Activated CD4-positive, alpha-beta T cell treated with anti-CD3 and anti-CD28 coated beads, Interleukin-2, amount 50 U/mL, for 4 hours (primary cell): ENCODE results near the gene TANC1.

ENCODE experiments used
- DNase-seq, 2 experiments: peaks; one replicate each; pipeline ENCODE4 v3.0.0-alpha.2; 2020

The TANC1 gene

DNA sequence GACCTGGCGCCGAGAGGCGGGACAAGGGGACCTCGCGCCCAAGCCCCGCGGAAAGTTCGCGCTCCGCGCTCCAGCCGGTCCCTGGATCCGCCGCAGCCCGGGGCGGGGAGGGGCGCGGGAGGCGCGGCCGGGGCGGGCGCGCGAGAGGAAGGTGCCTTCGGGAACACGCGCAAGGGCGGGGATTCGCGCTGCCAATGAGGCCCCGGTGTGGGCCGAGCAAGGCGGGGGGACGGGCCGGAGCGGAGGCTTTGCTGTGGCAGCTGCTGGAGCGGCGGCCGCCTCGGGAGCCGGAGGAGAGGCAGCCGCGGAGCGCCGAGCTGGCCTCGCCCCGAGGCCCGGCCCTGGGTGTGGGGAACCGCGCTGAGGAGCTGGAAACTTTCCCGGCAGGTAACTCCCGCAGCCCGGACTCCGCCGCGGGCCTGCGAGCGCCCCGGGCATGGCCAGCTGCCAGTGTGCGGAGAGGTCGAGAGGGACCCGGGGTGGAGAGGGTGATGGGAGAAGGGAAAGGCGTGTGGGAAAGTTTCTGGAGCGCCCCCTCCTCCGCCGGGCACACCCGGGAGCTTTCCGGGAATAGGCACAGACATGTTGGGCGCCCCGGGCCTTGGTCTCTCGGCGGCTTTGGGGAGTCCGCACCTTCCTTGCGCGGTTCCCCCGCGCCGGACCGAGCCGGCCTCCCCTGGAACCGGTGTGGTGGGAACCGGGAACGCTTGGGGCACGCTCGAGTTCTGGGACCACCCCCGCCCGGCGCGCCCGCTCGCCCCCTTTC lies at the start of gene TANC1:
TSS of gene TANC1 (plus strand) at position 245 of the 766 bp plus-strand sequence. CDS start 97,271 bp downstream, outside the sequence.
- DNase-seq, result peak; percentile 12 to 14

DNA sequence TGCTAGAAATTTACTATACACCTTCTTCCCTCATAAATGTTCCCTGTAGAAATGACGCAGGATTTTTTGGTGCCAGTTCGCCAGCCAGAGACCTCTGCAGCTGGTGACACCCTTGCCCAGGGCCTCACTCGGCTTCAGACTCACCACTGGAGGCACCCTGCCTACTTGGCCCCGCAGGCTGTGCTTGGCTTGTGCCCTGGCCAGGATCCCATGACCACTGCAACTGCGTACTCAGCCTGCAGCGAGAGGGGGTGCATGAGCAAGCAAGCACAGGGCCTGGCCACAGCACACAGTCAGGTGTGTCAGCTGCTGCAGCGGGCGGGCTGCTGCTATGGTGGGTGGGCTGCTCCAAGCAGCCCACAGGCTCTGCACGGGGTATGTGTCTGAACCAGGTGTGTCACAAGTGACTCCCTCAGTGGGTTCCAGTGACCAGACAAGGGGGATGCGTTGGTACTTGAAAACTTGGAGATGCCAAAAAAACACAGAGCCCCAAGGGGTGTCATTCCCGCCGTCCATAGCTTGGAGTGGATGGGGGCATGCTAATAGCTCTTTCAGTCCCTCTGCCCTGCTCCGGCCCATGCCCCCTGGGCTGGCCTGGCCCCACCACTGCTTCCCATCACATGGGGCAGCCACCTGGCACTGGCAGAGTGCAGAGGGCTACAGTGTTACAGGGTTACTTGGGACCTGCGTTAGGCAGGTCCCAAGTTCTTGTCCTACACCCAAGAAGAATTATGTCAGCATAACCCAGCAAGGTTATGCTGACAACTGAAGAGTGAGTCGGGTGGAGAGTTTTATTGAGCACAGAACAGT lies 46.6 kb upstream of the TANC1 start:
- no peak for DNase-seq

DNA sequence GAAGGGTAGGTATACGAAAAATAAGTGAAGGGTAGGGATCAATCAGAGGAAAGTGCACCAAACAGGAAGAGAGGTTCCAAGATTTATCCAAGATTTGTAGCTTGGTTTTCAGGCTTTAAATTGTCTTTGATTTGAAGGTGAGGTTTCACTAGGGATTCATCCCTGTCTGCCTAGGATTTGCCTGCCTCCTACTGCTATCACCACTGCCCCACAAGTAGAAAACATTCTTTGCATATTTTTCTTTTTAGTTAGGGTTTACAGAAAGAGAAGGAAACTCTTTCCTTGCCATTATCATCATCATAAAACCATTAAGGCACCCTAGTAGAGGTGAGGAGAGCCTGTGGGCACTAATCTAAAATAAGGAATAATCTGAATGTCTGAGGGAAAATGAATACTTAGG lies 45.8 kb upstream of the TANC1 start:
- no peak for DNase-seq

DNA sequence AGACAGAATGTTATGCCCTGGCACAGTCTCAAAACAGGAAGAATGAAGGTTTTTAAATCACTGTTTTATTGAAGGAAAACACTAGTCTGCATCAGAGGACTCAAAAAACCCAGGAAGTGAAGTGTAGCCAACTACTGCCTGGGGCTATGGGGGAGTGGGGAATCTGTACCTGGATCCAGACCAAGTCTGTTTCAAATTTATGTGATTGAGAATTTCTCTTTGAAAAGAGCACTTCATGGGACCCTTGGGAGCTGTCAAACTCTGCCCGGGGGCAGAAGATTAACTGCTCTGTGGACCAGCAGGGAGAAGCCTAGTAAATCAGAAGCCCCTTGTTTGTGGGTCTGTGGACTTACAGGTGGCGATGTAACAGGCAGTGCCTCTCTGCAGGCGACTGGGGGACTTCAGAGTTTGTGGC lies 45.3 kb upstream of the TANC1 start:
- DNase-seq, result no peak

GRCh38 chr2:158923641-158924040 lies 44.8 kb upstream of the TANC1 start:
- DNase-seq, result no peak

DNA sequence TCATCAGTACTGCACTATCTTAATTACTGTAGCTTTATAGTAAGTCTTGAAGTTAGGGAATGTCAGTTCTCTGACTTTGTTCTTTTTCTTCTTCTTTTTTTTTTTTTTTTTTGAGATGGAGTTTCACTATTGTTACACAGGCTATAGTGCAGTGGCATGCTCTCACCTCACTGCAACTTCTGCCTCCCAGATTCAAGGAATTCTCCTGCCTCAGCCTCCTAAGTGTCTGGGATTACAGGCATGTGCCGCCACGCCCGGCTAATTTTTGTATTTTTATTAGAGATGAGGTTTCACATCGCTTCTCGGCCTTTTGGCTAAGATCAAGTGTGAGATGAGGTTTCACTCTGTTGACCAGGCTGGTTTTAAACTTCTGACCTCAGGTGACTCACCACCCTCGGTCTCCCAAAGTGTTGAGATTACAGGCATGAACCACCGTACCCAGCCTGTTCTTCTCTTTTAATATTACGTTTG lies 41.9 kb upstream of the TANC1 start:
- no peak for DNase-seq

DNA sequence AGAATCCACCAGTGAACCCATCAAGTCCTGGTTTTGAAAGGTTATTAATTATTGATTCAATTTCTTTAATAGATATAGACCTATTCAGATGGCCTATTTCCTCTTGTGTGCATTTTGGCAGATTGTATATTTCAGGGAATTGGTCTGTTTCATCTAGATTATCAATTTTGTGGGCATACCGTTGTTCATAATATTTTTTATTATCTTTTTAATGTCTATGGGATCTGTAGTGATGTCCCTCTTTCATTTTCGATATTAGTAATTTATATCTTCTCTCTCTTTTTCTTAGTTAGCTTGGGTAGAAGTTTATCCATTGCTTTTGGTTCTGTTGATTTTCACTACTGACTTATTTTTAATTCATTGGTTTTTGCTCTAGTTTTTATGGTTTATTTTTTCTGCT lies 39.9 kb upstream of the TANC1 start:
- DNase-seq, result no peak

- no peak for DNase-seq
Measured at GRCh38 chr2:158928965-158929364, 39.5 kb upstream of the TANC1 start.

DNA sequence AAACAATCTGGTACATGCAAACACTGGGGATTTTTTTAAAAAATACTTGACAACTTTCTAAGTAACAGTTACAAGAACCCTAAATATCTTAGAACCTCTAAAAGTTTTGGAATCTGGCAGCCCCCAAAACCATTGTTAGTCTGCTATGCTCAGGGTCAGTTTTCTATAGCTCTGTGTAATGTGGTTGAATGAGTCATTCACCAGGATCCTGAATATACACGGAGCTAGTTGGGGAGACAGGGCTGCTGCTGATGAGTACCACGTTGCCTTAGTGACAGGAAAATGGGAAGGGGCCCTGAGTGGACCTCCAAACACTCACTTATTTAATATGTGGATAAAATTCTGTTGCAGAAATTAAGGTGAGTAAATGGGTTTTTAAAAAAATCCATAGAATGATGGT lies 36.9 kb upstream of the TANC1 start:
- DNase-seq, result no peak

DNA sequence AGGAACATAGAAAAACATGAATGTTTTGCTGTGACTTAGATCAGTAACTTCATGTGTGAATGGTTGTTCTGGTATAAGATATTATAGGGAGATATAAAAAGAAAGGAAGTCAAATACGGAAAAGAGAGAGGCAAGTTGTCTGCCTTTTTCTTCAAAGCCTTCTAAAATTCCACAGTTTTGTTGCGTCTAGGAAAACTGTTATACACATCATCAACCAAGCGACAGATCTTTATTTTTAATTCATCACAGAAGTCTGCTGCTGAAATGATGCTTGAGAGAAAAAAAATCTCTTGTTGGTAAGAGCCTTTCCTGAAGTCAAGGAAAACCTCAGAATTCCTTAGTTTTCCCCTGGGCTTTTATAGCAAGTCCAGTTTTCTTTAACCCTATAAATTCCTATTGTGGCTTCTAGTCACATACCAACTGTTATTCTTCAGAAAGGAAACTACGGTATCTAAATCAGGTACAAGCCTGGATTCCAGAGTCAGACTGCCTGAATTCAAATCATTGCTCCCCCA lies 36.3 kb upstream of the TANC1 start:
- no peak for DNase-seq

DNA sequence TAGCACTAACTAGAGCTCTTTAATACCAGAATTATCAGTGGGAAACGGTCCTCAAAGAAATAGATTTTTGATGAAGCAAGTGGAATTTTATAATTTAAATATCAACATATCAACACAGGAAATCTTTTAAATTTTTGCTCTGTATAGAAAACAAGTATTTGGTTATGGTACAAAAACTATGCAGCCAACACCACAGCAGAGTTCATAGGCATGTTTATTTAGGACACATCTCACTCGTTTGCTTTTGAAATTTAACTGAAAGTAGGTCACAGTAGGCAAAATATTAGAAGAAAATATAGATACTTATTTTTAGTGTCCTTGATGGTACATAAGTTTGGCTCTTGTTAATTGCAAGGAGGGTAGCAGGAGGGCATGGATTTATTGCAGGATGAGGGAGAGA lies 34.3 kb upstream of the TANC1 start:
- no peak for DNase-seq

DNA sequence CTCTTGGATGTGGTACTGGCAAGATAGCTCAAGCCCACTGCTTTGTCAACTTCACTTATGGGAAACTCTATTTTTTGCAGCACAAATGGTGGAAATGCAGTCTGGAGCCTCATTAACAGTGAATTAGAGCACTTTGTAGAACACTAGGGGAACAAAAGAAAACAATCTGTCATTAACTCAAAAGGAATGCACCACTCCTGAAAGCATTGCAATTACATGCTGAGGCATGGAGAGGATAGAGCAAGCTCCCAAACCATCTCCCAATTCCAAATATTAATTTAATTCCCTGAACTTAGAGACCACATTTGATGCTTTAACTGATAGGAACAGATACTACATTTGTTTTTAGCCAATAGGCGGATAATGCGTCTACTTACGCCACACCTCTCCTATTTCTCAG lies 32.8 kb upstream of the TANC1 start:
- no peak for DNase-seq

DNA sequence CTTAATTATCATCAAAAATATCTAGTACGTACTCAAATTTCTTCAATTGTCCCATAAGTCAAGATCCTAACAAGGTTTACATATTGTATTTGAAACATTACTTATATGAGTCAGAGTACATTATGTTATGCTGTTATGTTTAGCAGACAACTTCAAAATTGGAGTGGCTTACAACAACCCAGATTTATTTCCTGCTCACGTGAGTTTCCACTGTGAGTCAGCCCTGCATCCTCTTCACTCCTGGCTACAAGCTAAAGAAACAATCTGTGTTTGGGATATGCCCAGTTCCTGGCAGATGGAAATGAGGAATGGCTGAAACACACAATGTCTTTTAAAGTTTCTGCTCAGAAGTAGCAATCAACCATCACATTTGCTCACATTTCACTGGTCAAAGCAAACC lies 31.5 kb upstream of the TANC1 start:
- DNase-seq, result no peak

DNA sequence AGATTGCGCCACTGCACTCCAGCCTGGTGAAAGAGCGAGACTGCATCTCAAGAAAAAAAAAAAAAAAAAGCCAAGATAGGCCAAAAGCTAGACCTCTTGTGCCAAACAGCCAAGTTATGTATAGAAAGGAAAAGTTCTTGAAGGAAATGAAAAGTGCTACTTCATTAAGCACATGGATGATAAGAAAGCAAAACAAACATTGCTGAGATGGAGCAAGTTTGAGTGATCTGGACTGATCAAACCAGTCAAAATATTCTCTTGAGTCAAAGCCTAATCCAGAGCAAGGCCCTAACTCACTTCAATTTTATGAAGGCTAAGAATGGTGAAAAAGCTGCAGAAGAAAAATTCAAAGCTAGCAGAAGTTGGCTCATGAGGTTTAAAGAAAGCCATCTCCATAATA lies 28.1 kb upstream of the TANC1 start:
- no peak for DNase-seq

DNA sequence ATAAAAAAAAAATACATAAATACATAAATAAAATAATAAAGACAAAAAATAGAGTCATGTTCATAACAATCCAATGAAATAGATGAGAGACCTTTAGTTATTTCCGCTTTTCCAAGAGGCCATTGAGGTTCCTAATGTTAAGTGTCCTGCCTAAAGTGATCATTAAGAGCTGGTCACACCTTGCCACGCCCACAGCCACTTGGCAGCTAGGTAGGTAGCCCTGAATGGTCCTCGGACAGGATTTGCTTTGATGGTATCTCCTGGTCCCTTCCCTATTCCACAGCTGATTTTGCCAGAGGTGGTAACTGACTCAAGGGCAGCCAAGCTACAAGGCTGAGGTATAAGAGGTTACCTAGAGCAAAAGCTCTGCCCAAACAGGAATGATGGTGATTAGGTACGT lies 24.5 kb upstream of the TANC1 start:
- DNase-seq, result no peak

GRCh38 chr2:158948964-158949699 lies 19.3 kb upstream of the TANC1 start:
- no peak for DNase-seq

GRCh38 chr2:158953454-158953853 lies 15.0 kb upstream of the TANC1 start:
- no peak for DNase-seq

GRCh38 chr2:158953926-158954763 lies 14.3 kb upstream of the TANC1 start:
- peak; percentile 23 to 24 for DNase-seq

GRCh38 chr2:158955842-158956365 lies 12.5 kb upstream of the TANC1 start:
- DNase-seq, result no peak

DNA sequence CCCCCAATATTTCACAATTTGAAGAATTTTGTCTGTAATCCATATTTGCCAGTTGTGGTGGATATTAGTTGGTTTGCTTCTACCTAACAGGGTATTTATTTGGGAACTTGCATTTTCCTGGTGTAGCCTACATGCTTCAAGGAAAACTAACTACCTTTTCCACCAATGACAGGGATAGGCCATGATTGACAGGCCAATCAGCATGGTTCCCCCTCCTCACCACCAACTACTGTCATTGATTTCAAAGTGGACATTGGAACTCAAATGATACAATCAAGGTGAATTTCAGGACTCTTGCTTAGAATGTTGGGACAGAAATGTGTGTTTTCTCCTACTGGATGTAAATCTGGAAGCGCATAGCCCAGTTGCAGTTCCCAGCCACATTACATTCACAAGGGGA lies 10.1 kb upstream of the TANC1 start:
- no peak for DNase-seq

- DNase-seq, result no peak
Measured at GRCh38 chr2:158960193-158960592, 8.2 kb upstream of the TANC1 start.

DNA sequence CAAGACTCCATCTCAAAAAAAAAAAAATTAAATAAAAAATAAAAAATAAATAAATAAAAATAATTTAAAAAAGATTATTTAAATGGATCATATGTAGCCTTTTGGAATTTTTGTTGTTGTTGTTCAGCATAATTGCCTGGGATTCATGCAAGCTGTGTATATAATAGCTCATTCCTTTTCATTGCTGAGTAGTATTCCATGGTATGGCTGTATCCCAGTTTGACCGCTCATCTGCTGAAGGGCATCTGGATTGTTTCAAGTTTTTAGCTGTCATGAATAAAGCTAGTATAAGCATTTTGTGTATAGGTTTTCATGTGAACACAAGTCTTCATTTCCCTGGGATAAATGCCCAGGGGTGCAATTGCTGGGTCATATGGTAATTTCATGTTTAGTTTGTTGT lies 6.4 kb upstream of the TANC1 start:
- DNase-seq, result no peak
